HepG2 (cell line): ENCODE data around the gene VWA3A. TPM values are rescaled to one million over a fixed set of nuclear protein-coding genes. Genes with fewer than 3 reads are reported as not detected.

Experiments used
- FOXO1 ChIP-seq: sonication (generic); formaldehyde crosslinking; IDR thresholded peaks from 2 replicates; pipeline ENCODE4 v1.4.0; 2020; ENCODE audit warnings: missing genetic modification reagents
- HOMEZ ChIP-seq: IDR thresholded peaks from 2 replicates; pipeline ENCODE4 v1.6.1; 2016; ENCODE audit warnings: low read depth
- KAT2B ChIP-seq: fragments of 150-350 bp; IDR thresholded peaks from 2 replicates; pipeline ENCODE4 v1.6.1; 2014; ENCODE audit warnings: low read depth, low read length, borderline replicate concordance
- KAT7 ChIP-seq: IDR thresholded peaks from 2 replicates; pipeline ENCODE4 v1.6.1; 2018; ENCODE audit warnings: borderline replicate concordance, missing compliant biosample characterization
- MXD4 ChIP-seq: IDR thresholded peaks from 2 replicates; pipeline ENCODE4 v1.6.1; 2016; ENCODE audit warnings: mild to moderate bottlenecking, missing biosample characterization, missing genetic modification reagents
- NCOA5 ChIP-seq: sonication (generic); formaldehyde crosslinking; IDR thresholded peaks from 2 replicates; pipeline ENCODE4 v1.4.0; 2020; ENCODE audit warnings: missing genetic modification reagents
- NFE2 ChIP-seq: sonication (generic); formaldehyde crosslinking; IDR thresholded peaks from 2 replicates; pipeline ENCODE4 v1.4.0; 2020; ENCODE audit warnings: missing genetic modification reagents
- RBM39 ChIP-seq: fragments of 200-400 bp; formaldehyde crosslinking; IDR thresholded peaks from one replicate; pipeline ENCODE4 v1.6.1; 2018; ENCODE audit warnings: antibody characterized with exemption, mild to moderate bottlenecking, low read depth, low read length; ENCODE audit not compliant: poor library complexity, severe bottlenecking
- SAP130 ChIP-seq: IDR thresholded peaks from 2 replicates; pipeline ENCODE4 v1.6.1; 2016; ENCODE audit warnings: low read depth
- SIN3B ChIP-seq: fragments of 150-350 bp; IDR thresholded peaks from 2 replicates; pipeline ENCODE4 v1.6.1; 2014; ENCODE audit warnings: low read length
- SMAD3 ChIP-seq: sonication (generic); formaldehyde crosslinking; IDR thresholded peaks from 2 replicates; pipeline ENCODE4 v1.4.0; 2020; ENCODE audit warnings: missing genetic modification reagents
- ZFP36L1 ChIP-seq: sonication (generic); formaldehyde crosslinking; IDR thresholded peaks from 2 replicates; pipeline ENCODE4 v1.8.0; 2022; ENCODE audit warnings: mild to moderate bottlenecking, missing genetic modification reagents, moderate library complexity
- ZNF253 ChIP-seq: sonication (generic); formaldehyde crosslinking; IDR thresholded peaks from 2 replicates; pipeline ENCODE4 v1.8.0; 2022; ENCODE audit warnings: mild to moderate bottlenecking, missing genetic modification reagents, borderline replicate concordance
- ZNF572 ChIP-seq: sonication (generic); formaldehyde crosslinking; IDR thresholded peaks from 2 replicates; pipeline ENCODE4 v1.5.1; 2020; ENCODE audit warnings: mild to moderate bottlenecking, missing genetic modification reagents
- ZNF652 ChIP-seq: IDR thresholded peaks from 2 replicates; pipeline ENCODE4 v1.6.1; 2016; ENCODE audit warnings: low read depth, borderline replicate concordance
- ZNF678 ChIP-seq: sonication (generic); formaldehyde crosslinking; IDR thresholded peaks from 2 replicates; pipeline ENCODE4 v1.4.0; 2020; ENCODE audit warnings: mild to moderate bottlenecking, missing genetic modification reagents
- ZNF772 ChIP-seq: sonication (generic); formaldehyde crosslinking; IDR thresholded peaks from 2 replicates; pipeline ENCODE4 v1.5.0; 2020; ENCODE audit warnings: mild to moderate bottlenecking, missing genetic modification reagents
- ZNF780A ChIP-seq: sonication (generic); formaldehyde crosslinking; IDR thresholded peaks from 2 replicates; pipeline ENCODE4 v1.8.0; 2022; ENCODE audit warnings: mild to moderate bottlenecking, missing genetic modification reagents, moderate library complexity
- ZUFSP ChIP-seq: sonication (generic); formaldehyde crosslinking; IDR thresholded peaks from 2 replicates; pipeline ENCODE4 v1.9.0; 2021; ENCODE audit warnings: missing genetic modification reagents, mild to moderate bottlenecking, borderline replicate concordance
- polyA plus RNA-seq, 8 experiments: library from polyadenylated mRNA; depleted of rRNA in 3 of 8; stranded (reverse) in 7 of 8; unstranded in 1 of 8; fragments of >200 nt; fragmentation: Illumina TruSeq in 4 of 8; extraction: Trizol in 4 of 8; gene quantifications; 2 replicates each; pipeline versions ENCODE4 v1.2.1 to v1.2.3, GENCODE V29; 2011 to 2016; ENCODE audit warnings: low read depth in 4 of 8, missing spikeins in 1 of 8, mixed read lengths in 1 of 8; ENCODE audit not compliant: insufficient read depth in 1 of 8
- total RNA-seq, 5 experiments: library from RNA; depleted of rRNA; stranded (reverse); fragments of >200 nt; fragmentation: Illumina TruSeq; extraction: Trizol; gene quantifications; 2 replicates each; pipeline ENCODE4 v1.2.3, GENCODE V29; 2016; ENCODE audit warnings: low read depth in 1 of 5
- TF ChIP-seq, protein P1 (sequence below): sonication (generic); formaldehyde crosslinking; IDR thresholded peaks from 2 replicates; pipeline ENCODE4 v1.4.0; 2020; ENCODE audit warnings: mild to moderate bottlenecking, missing genetic modification reagents, borderline replicate concordance
- TF ChIP-seq, protein P2 (sequence below): sonication (generic); formaldehyde crosslinking; conservative IDR thresholded peaks from 2 replicates; pipeline ENCODE4 v1.8.0; 2022; ENCODE audit warnings: low read depth, missing genetic modification reagents

Gene VWA3A
- total and polyA plus RNA-seq, 2 of the 13 experiments (the other 11 are each of a cell fraction or from before 2014, with no cell fraction given): 0.03 to 0.07 TPM

- TF ChIP-seq RBM39: no peak
- TF ChIP-seq KAT2B: no peak
- peak; percentile 96 for TF ChIP-seq SMAD3 (CRISPR knock-in tag)
- TF ChIP-seq NCOA5 (CRISPR knock-in tag): no peak
- TF ChIP-seq SAP130 (CRISPR knock-in tag): peak; percentile 93
- peak; percentile 84 for TF ChIP-seq HOMEZ (CRISPR knock-in tag)
- TF ChIP-seq ZNF678 (CRISPR knock-in tag): no peak
- peak; percentile 94; the same call in 1 of the 2 replicates for TF ChIP-seq ZFP36L1 (CRISPR knock-in tag)
- TF ChIP-seq KAT7 (CRISPR knock-in tag): no peak
- TF ChIP-seq ZNF253 (CRISPR knock-in tag): peak; percentile 87
- TF ChIP-seq MXD4 (CRISPR knock-in tag): peak; percentile 83
- TF ChIP-seq NFE2 (CRISPR knock-in tag): no peak
- peak; percentile 96 for TF ChIP-seq FOXO1 (CRISPR knock-in tag)
- TF ChIP-seq ZNF652 (CRISPR knock-in tag): no peak; the same call in 1 of the 2 replicates
- TF ChIP-seq ZNF572 (CRISPR knock-in tag): no peak
- TF ChIP-seq, protein P1, sequence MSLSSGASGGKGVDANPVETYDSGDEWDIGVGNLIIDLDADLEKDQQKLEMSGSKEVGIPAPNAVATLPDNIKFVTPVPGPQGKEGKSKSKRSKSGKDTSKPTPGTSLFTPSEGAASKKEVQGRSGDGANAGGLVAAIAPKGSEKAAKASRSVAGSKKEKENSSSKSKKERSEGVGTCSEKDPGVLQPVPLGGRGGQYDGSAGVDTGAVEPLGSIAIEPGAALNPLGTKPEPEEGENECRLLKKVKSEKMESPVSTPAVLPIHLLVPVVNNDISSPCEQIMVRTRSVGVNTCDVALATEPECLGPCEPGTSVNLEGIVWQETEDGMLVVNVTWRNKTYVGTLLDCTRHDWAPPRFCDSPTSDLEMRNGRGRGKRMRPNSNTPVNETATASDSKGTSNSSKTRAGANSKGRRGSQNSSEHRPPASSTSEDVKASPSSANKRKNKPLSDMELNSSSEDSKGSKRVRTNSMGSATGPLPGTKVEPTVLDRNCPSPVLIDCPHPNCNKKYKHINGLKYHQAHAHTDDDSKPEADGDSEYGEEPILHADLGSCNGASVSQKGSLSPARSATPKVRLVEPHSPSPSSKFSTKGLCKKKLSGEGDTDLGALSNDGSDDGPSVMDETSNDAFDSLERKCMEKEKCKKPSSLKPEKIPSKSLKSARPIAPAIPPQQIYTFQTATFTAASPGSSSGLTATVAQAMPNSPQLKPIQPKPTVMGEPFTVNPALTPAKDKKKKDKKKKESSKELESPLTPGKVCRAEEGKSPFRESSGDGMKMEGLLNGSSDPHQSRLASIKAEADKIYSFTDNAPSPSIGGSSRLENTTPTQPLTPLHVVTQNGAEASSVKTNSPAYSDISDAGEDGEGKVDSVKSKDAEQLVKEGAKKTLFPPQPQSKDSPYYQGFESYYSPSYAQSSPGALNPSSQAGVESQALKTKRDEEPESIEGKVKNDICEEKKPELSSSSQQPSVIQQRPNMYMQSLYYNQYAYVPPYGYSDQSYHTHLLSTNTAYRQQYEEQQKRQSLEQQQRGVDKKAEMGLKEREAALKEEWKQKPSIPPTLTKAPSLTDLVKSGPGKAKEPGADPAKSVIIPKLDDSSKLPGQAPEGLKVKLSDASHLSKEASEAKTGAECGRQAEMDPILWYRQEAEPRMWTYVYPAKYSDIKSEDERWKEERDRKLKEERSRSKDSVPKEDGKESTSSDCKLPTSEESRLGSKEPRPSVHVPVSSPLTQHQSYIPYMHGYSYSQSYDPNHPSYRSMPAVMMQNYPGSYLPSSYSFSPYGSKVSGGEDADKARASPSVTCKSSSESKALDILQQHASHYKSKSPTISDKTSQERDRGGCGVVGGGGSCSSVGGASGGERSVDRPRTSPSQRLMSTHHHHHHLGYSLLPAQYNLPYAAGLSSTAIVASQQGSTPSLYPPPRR (CRISPR knock-in tag): peak; percentile 74; the same call in 1 of the 2 replicates
- TF ChIP-seq ZNF780A (CRISPR knock-in tag): no peak
- TF ChIP-seq, protein P2, sequence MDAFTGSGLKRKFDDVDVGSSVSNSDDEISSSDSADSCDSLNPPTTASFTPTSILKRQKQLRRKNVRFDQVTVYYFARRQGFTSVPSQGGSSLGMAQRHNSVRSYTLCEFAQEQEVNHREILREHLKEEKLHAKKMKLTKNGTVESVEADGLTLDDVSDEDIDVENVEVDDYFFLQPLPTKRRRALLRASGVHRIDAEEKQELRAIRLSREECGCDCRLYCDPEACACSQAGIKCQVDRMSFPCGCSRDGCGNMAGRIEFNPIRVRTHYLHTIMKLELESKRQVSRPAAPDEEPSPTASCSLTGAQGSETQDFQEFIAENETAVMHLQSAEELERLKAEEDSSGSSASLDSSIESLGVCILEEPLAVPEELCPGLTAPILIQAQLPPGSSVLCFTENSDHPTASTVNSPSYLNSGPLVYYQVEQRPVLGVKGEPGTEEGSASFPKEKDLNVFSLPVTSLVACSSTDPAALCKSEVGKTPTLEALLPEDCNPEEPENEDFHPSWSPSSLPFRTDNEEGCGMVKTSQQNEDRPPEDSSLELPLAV (CRISPR knock-in tag): no peak
- peak; percentile 84; the same call in 1 of the 2 replicates for TF ChIP-seq ZNF772 (CRISPR knock-in tag)
- TF ChIP-seq SIN3B: no peak
- no peak for TF ChIP-seq ZUFSP (CRISPR knock-in tag)
These were observed 100.1 kb downstream of the VWA3A start (continued) for GRCh38 chr16:22192261-22193062.
